Measurements from ENCODE around the gene OSBPL10. TPM values are rescaled to one million over a fixed set of nuclear protein-coding genes. Genes with fewer than 3 reads are reported as not detected.

The OSBPL10 gene
- total and polyA plus RNA-seq, 7 donors: 2.3 to 77.7 (median 8.5) TPM

DNA sequence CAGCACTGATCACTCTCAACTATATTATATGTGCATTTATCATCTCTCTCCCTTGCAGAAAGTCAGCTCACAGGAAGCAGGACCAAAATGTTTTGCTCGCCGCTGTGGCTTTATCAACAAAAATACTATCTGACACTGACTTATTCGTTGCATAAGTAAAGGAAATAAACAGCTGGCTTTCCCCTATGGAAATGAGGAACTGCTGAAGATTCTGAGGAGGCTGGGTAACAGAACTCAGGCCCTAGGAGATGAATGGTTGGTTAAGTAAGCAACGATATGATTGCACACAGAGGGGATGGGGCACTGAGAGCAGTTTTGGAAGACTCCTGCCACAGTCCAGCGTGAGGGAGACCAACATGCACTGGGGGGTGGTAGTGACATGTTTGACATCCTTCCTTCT is 267.2 kb downstream of the OSBPL10 start:
- 64 to 89% methylated on average over 5 of the region's 5 CpGs for WGBS, 2 donors
- no peak for TF ChIP-seq POLR2A (IDR thresholded peaks at IDR 0.05)
- TF ChIP-seq, protein P1, sequence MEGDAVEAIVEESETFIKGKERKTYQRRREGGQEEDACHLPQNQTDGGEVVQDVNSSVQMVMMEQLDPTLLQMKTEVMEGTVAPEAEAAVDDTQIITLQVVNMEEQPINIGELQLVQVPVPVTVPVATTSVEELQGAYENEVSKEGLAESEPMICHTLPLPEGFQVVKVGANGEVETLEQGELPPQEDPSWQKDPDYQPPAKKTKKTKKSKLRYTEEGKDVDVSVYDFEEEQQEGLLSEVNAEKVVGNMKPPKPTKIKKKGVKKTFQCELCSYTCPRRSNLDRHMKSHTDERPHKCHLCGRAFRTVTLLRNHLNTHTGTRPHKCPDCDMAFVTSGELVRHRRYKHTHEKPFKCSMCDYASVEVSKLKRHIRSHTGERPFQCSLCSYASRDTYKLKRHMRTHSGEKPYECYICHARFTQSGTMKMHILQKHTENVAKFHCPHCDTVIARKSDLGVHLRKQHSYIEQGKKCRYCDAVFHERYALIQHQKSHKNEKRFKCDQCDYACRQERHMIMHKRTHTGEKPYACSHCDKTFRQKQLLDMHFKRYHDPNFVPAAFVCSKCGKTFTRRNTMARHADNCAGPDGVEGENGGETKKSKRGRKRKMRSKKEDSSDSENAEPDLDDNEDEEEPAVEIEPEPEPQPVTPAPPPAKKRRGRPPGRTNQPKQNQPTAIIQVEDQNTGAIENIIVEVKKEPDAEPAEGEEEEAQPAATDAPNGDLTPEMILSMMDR (IDR thresholded peaks at IDR 0.05): no peak
- H3K36me3 ChIP-seq: no peaks in the 10 kb centered on the region

DNA sequence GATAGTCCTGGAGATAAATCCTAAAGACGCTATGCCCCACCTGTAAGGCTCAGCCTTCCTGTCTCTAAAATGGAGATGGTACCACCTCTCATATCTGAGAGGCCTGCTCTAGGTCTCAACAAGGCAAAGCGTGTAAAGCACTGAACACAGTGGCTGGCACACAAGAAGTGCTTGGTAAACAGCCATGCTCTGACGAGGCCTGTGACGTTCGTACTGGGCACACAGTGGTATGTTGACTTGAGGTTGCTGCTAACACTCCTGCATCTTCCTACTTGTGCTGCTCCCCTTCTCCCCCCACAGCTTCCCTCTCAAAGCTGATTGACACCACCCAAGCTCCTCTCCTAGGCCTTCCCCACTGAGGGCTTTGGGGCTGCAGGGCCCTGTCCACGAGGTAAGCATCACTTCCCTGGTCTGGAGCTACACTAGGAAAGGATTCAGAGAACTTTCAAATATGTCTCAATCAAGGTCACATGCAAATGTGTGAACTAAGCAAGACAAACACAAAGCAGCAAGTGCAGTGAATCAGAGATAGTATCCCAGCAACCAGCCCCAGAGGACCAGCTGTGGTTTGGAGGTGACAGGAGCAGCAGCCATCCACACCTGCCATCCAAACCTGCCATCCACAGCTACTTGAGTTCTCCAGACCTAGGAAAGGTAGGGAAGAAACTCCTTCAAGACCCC is 270.8 kb downstream of the OSBPL10 start:
- TF ChIP-seq POLR2A (IDR thresholded peaks at IDR 0.05) (no peak), EP300 (IDR thresholded peaks at IDR 0.05) (no peak), POLR2AphosphoS5 (IDR thresholded peaks at IDR 0.05) (no peak)
- TF ChIP-seq, protein P1 (IDR thresholded peaks at IDR 0.05): no peak
- no peak overlapping the region for H3K27ac ChIP-seq
- intact Hi-C loops (cut with DNase I): no loop called here

More for the DNA sequence above, 267.2 kb downstream of the OSBPL10 start:
- Histone ChIP-seq H3K27me3 (no peaks in the 10 kb centered on the region), H3K4me1 (no peaks in the 10 kb centered on the region), H3K9me3 (no peaks in the 10 kb centered on the region), H3K4me3 (no peak overlapping the region), H3K27ac (no peak overlapping the region)
- intact Hi-C loops (cut with DNase I): no loop called here
- no peak for DNase-seq

DNA sequence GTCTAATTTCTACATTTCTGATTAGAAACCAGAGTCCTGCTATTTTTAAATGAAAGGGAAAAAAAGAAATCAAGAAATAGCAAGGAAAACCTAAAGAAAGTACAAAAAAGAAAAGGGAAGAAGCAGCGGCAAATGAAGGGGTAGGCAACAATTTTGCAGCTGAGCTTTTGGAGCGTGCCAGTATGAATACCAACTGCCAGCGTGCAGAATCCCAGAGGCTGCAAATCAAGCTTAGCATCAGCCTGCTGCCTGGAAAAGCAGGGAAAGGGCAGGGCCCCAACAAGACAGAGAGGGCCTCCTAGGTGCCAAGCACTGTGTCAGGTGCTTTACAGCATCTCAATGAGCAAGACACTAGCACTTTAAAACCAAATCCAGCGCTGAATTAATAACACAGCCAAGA is 271.5 kb downstream of the OSBPL10 start:
- Histone ChIP-seq H3K4me3 (no peak overlapping the region), H3K9me3 (no peaks in the 10 kb centered on the region), H3K27ac (no peak overlapping the region), H3K4me1 (peaks cover 0 to 5% (median 0%) of the 10 kb centered on the region in 4 donors), H3K27me3 (no peaks in the 10 kb centered on the region), H3K36me3 (no peaks in the 10 kb centered on the region)
- intact Hi-C loops (cut with DNase I): no loop called here
- WGBS, 2 donors: 92 to 93% methylated on average over 4 of the region's 4 CpGs
- TF ChIP-seq POLR2AphosphoS5 (IDR thresholded peaks at IDR 0.05): no peak
- TF ChIP-seq EP300 (IDR thresholded peaks at IDR 0.05): no peak
- TF ChIP-seq POLR2A (IDR thresholded peaks at IDR 0.05): no peak
- TF ChIP-seq, protein P1 (IDR thresholded peaks at IDR 0.05): no peak
- no peak for DNase-seq

More for the DNA sequence above, 270.8 kb downstream of the OSBPL10 start:
- no peaks in the 10 kb centered on the region for H3K36me3 ChIP-seq
- WGBS, 2 donors: 90 to 92% methylated on average over 6 of the region's 6 CpGs
- H3K27me3 ChIP-seq: no peaks in the 10 kb centered on the region
- no peaks in the 10 kb centered on the region for H3K9me3 ChIP-seq
- no peaks in the 10 kb centered on the region for H3K4me1 ChIP-seq
- no peak for DNase-seq
- no peak overlapping the region for H3K4me3 ChIP-seq

DNA sequence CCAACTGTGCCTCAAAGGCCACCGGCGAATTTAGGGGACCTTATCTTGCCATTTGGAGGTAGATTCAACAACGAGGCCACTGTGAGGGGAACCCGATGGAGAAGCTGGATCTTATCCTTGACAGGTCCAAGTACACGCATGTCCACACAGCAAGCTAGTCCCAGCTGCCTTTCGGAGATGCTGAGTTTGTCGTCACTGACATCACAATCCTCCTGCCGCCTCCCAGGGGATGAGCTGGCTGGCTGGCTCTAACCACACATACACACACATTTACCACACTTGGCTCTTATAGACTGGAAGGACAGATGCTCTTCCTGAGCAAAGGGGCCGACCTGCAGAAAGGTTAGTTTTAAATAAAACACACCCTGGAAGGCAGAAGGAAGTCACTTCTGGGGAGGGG is 272.1 kb downstream of the OSBPL10 start:
- Histone ChIP-seq H3K27ac (no peak overlapping the region), H3K4me1 (peaks cover 0 to 5% (median 0%) of the 10 kb centered on the region in 4 donors), H3K4me3 (no peak overlapping the region), H3K9me3 (no peaks in the 10 kb centered on the region), H3K27me3 (no peaks in the 10 kb centered on the region), H3K36me3 (no peaks in the 10 kb centered on the region)
- intact Hi-C loops (cut with DNase I): no loop called here
- TF ChIP-seq EP300 (IDR thresholded peaks at IDR 0.05): no peak
- TF ChIP-seq, protein P1 (IDR thresholded peaks at IDR 0.05): no peak
- TF ChIP-seq POLR2AphosphoS5 (IDR thresholded peaks at IDR 0.05): no peak
- TF ChIP-seq POLR2A (IDR thresholded peaks at IDR 0.05): no peak
- WGBS, 2 donors: 76 to 86% methylated on average over 9 of the region's 9 CpGs
- no peak for DNase-seq

DNA sequence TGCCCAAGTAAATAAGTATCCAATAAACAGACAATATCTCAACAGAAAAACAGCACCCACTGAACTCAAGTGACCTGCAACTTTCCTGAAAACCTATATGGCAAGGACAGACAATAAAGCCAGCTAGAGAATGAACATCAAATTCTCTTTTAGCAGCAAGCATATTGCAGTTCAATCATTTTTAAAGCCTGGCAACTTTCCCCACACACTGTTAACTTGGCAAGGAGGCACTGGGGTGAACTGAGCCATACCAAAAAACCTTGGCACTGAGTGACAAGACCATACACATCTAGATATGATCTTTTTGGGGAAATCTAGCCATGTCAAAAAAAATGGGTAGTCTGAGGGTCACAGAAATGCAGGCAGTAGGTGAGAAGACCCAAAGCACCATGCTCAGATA is 273.8 kb downstream of the OSBPL10 start:
- H3K4me3 ChIP-seq: no peak overlapping the region
- H3K9me3 ChIP-seq: no peaks in the 10 kb centered on the region

More for the DNA sequence above, 273.8 kb downstream of the OSBPL10 start:
- DNase-seq: no peak
- no peak overlapping the region for H3K27ac ChIP-seq
- no peaks in the 10 kb centered on the region for H3K27me3 ChIP-seq
- H3K36me3 ChIP-seq: no peaks in the 10 kb centered on the region
- intact Hi-C loops (cut with DNase I): no loop called here
- peaks cover 0 to 5% (median 0%) of the 10 kb centered on the region in 4 donors for H3K4me1 ChIP-seq
- no peak for TF ChIP-seq EP300 (IDR thresholded peaks at IDR 0.05)
- TF ChIP-seq POLR2A (IDR thresholded peaks at IDR 0.05): no peak
- TF ChIP-seq, protein P1 (IDR thresholded peaks at IDR 0.05): no peak
- TF ChIP-seq POLR2AphosphoS5 (IDR thresholded peaks at IDR 0.05): no peak
